Keratinocyte (primary cell): Measurements from ENCODE around the gene CCDC18.

Experiments
- EZH2 ChIP-seq: IDR thresholded peaks from one replicate; pipeline ENCODE4 v1.6.1; 2012; ENCODE audit warnings: inconsistent platforms, mild to moderate bottlenecking, low read length, moderate library complexity
- TF ChIP-seq, protein P1 (sequence below), 3 experiments: IDR thresholded peaks in 1 of 3; conservative IDR thresholded peaks in 1 of 3; optimal IDR thresholded peaks in 1 of 3; 2 replicates in 2 of 3; 3 replicates in 1 of 3; pipeline versions ENCODE3 to v1.5.1; 2011; ENCODE audit warnings: low read length in 3 of 3, mild to moderate bottlenecking in 3 of 3, moderate library complexity in 2 of 3, control low read depth in 1 of 3, inconsistent platforms in 1 of 3; ENCODE audit not compliant: insufficient read depth in 2 of 3; ENCODE audit errors: extremely low read depth in 1 of 3

DNA sequence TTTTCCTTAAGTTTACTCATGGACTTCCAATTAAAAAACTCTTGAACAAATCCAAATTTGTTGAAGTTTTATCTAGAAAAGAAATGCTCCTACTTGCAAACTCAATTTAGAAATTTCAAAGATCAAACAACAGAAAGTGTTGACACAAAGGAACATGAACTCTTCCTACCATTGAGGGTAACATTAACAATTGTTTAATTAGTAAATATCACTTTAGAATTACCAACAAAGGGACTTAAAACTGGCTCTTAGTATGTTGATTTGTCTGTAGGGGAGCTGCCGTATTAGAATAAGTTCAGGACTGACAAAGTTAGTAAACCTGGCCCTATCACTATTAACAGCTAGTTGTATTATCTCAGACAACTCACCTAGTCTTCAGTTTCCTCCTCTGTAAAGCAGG, 57.9 kb downstream of the CCDC18 start:
- TF ChIP-seq, protein P1, sequence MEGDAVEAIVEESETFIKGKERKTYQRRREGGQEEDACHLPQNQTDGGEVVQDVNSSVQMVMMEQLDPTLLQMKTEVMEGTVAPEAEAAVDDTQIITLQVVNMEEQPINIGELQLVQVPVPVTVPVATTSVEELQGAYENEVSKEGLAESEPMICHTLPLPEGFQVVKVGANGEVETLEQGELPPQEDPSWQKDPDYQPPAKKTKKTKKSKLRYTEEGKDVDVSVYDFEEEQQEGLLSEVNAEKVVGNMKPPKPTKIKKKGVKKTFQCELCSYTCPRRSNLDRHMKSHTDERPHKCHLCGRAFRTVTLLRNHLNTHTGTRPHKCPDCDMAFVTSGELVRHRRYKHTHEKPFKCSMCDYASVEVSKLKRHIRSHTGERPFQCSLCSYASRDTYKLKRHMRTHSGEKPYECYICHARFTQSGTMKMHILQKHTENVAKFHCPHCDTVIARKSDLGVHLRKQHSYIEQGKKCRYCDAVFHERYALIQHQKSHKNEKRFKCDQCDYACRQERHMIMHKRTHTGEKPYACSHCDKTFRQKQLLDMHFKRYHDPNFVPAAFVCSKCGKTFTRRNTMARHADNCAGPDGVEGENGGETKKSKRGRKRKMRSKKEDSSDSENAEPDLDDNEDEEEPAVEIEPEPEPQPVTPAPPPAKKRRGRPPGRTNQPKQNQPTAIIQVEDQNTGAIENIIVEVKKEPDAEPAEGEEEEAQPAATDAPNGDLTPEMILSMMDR (optimal IDR thresholded peaks at IDR 0.05 in 1 of 3, IDR thresholded peaks at IDR 0.05 in 1 of 3, conservative IDR thresholded peaks at IDR 0.05 in 1 of 3; ENCODE audit: extremely low read depth in 1 of 3, insufficient read depth in 2 of 3, low read length in 3 of 3): no peak
- no peak for TF ChIP-seq EZH2
